OCI-LY7 (cell line): ENCODE results near the gene LCP1. TPM values are rescaled to one million over a fixed set of nuclear protein-coding genes. Genes with fewer than 3 reads are reported as not detected.
A peak's percentile ranks its signal among the peaks of the same experiment; 100 is the strongest.

Source experiments
- BruUV-seq: library from RNA; stranded (reverse); fragments of 400-500 nt; replicated peaks from 2 replicates; lab custom pipeline; 2021; lab: Mats Ljungman, UMichigan
- CTCF ChIA-PET: fragments of 300-600 bp; sonication (Branson Sonifier 250); formaldehyde crosslinking; loops from one replicate; lab custom pipeline; 2022; ENCODE audit warnings: antibody characterized with exemption; ENCODE audit not compliant: unreplicated experiment; lab: Charles Lee
- POLR2A ChIA-PET: fragments of 300-600 bp; sonication (Branson Sonifier 250); formaldehyde crosslinking; loops from one replicate; lab custom pipeline; 2022; ENCODE audit warnings: antibody characterized with exemption; lab: Charles Lee
- DNase-seq: peaks from one replicate; pipeline ENCODE4 v3.0.0-alpha.2; 2015; ENCODE audit warnings: low spot score
- H2AFZ ChIP-seq: fragments of 200-600 bp; sonication (generic), shearing (Covaris generic); 2 replicates; pipeline ENCODE4 v1.6.1; 2014; ENCODE audit warnings: mild to moderate bottlenecking, antibody characterized with exemption, low read length, moderate library complexity
- H3K27ac ChIP-seq: fragments of 200-600 bp; sonication (generic); 2 replicates; pipeline ENCODE4 v1.5.1; 2014; ENCODE audit warnings: mixed run types, low read depth, mild to moderate bottlenecking, moderate library complexity, low read length, inconsistent platforms; ENCODE audit not compliant: poor library complexity, severe bottlenecking
- H3K36me3 ChIP-seq: fragments of 200-600 bp; sonication (generic); 2 replicates; pipeline ENCODE4 v1.6.1; 2014; ENCODE audit warnings: mild to moderate bottlenecking, antibody characterized with exemption, low read length, moderate library complexity, mixed read lengths; ENCODE audit not compliant: insufficient read depth
- H3K4me1 ChIP-seq: fragments of 200-600 bp; sonication (generic); 2 replicates; pipeline ENCODE4 v1.5.1; 2014; ENCODE audit warnings: mild to moderate bottlenecking, low read length; ENCODE audit not compliant: insufficient read depth, poor library complexity, severe bottlenecking
- H3K4me2 ChIP-seq: fragments of 200-600 bp; sonication (generic); 2 replicates; pipeline ENCODE4 v1.6.1; 2014; ENCODE audit warnings: mild to moderate bottlenecking, low read length
- H3K4me3 ChIP-seq: fragments of 200-600 bp; sonication (generic); 2 replicates; pipeline ENCODE4 v1.5.1; 2014; ENCODE audit warnings: mild to moderate bottlenecking, low read depth, low read length; ENCODE audit not compliant: poor library complexity, severe bottlenecking
- H3K79me2 ChIP-seq: fragments of 200-600 bp; sonication (generic); 2 replicates; pipeline ENCODE4 v1.6.1; 2016; ENCODE audit warnings: low read depth, mild to moderate bottlenecking, low read length, moderate library complexity, mixed read lengths; ENCODE audit not compliant: insufficient read depth
- H3K9me2 ChIP-seq: fragments of 200-600 bp; sonication (generic); 2 replicates; pipeline ENCODE4 v1.6.1; 2016; ENCODE audit warnings: mild to moderate bottlenecking, low read length, mixed read lengths; ENCODE audit not compliant: insufficient read depth
- H3K9me3 ChIP-seq: fragments of 200-600 bp; sonication (generic); 2 replicates; pipeline ENCODE4 v1.6.1; 2014; ENCODE audit warnings: mild to moderate bottlenecking, mixed run types, low read length, mixed read lengths
- H4K20me1 ChIP-seq: fragments of 200-600 bp; sonication (generic); 2 replicates; pipeline ENCODE4 v1.6.1; 2014; ENCODE audit warnings: mild to moderate bottlenecking, antibody characterized with exemption, low read length, moderate library complexity, mixed read lengths; ENCODE audit not compliant: insufficient read depth
- EZH2phosphoT487 ChIP-seq: fragments of 200-600 bp; sonication (generic); IDR thresholded peaks from 2 replicates; pipeline ENCODE4 v1.6.1; 2018; ENCODE audit warnings: low read depth, borderline replicate concordance, mild to moderate bottlenecking, mixed run types, antibody characterized with exemption, low read length, moderate library complexity, mixed read lengths
- intact Hi-C: fragments of 100-400 bp; cut with micrococcal nuclease; formaldehyde crosslinking; loops from one replicate; pipeline ENCODE4 v1.10.0; 2022; ENCODE audit not compliant: unreplicated experiment
- total RNA-seq, 2 experiments: library from RNA; depleted of rRNA in 1 of 2; stranded (reverse); fragments of >200 nt in 1 of 2; shearing (Covaris generic) in 1 of 2; gene quantifications; 2 replicates each; pipeline ENCODE4 v1.2.3, GENCODE V29; 2014 to 2022
- TF ChIP-seq, protein P1 (sequence below): fragments of 200-600 bp; sonication (generic); conservative IDR thresholded peaks from 2 replicates; pipeline ENCODE4 v1.5.1; 2014; ENCODE audit warnings: mild to moderate bottlenecking, antibody characterized with exemption, low read length, moderate library complexity, mixed read lengths

The LCP1 gene
- total RNA-seq, 2 experiments from 2014 or later: 292 to 565 TPM

DNA sequence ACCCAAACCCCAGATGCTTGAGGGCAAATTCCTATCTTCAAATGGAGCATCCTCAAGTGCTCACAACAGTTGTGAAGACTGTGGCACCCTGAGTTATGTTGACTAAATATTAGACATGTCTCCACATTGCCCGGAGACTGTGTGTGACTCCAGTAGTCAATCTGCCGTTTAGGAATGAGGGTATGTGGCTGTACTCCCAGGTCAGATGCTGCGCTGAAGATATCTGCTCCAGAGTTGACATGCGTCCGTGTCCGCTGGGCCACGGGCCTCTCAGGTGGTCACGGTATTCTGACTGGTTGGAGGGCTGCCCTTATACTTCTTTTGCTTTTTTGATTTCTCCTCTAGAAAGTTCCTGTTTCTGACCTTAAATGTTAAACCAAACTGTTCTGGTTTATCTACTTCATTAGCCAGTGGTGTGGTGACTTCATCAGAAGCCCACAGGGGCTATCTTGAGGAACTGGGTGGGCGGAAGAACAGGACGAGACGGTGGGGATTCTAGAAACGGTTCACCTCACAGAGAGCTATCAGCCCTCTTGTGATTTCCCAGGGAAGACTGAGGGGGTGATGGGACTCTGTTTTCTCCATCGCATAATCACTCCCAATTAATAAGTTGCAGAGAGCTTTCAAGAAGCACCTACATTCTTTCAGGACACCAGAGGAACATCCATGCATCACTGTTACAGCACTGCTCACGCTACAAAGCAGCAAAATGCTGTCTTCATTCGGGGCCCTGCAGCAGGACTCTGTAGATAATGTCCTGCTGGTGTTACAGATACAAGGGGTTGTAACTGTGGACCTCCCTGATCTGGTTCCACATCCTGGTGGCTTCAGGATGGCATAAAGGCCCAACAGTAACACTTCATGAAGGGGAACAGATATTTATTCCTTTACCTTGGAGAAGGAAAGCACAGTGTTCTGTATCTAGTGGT, 1.3 kb upstream of the LCP1 start:
- no TSS peak for BruUV-seq
- Histone ChIP-seq H3K79me2 (peaks cover 55% of the 10 kb centered on the region), H3K4me3 (peak overlapping the region; percentile 92), H3K9me3 (no peaks in the 10 kb centered on the region), H3K4me1 (peaks cover 42% of the 10 kb centered on the region), H3K27ac (peak overlapping the region; percentile 92), H3K36me3 (peaks cover 24% of the 10 kb centered on the region), H4K20me1 (peaks cover 15% of the 10 kb centered on the region), H3K4me2 (peak overlapping the region; percentile 89), H2AFZ (peak overlapping the region; percentile 93), H3K9me2 (no peaks in the 10 kb centered on the region)
- DNase-seq: peak; percentile 43
- CTCF ChIA-PET: no interaction called here
- POLR2A ChIA-PET: interaction anchor here (0.6 to 5.5 kb wide), 6 partner anchors 11 to 437 kb away, joined by 3 to 37 read pairs (median 3); no protein-coding TSS in a partner anchor
- TF ChIP-seq, protein P1, sequence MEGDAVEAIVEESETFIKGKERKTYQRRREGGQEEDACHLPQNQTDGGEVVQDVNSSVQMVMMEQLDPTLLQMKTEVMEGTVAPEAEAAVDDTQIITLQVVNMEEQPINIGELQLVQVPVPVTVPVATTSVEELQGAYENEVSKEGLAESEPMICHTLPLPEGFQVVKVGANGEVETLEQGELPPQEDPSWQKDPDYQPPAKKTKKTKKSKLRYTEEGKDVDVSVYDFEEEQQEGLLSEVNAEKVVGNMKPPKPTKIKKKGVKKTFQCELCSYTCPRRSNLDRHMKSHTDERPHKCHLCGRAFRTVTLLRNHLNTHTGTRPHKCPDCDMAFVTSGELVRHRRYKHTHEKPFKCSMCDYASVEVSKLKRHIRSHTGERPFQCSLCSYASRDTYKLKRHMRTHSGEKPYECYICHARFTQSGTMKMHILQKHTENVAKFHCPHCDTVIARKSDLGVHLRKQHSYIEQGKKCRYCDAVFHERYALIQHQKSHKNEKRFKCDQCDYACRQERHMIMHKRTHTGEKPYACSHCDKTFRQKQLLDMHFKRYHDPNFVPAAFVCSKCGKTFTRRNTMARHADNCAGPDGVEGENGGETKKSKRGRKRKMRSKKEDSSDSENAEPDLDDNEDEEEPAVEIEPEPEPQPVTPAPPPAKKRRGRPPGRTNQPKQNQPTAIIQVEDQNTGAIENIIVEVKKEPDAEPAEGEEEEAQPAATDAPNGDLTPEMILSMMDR: no peak
- TF ChIP-seq EZH2phosphoT487: no peak
- intact Hi-C loops: loop anchor here (5.0 kb wide), 3 partner anchors 369 to 841 kb away; partner anchors contain the start of genes LRCH1 and TPT1

DNA sequence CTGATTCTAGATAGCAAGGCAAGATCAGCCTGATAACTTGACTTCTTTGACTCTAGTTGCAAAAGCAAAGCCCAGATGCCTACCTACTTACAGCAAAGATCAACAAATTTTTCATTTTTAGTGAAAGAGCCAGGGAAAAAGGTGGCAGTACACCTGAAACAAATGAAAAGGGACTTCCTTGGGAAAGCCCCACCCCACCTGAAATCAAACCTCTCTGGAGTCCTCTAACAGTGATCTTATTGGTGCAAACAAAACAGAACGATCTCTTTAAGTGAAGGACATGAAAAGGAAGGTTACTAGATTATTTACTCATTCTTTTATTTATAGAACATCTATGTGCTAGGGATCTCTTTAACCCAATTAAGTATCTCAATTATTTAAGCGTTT, 507 bp upstream of the LCP1 start:
- DNase-seq: no peak
- BruUV-seq: TSS peak; percentile 95
- CTCF ChIA-PET: no interaction called here

More for the DNA sequence above, 507 bp upstream of the LCP1 start:
- Histone ChIP-seq H3K27ac (peak overlapping the region; percentile 92), H3K36me3 (peaks cover 32% of the 10 kb centered on the region), H3K4me1 (peaks cover 50% of the 10 kb centered on the region), H3K9me2 (no peaks in the 10 kb centered on the region), H3K4me3 (peak overlapping the region; percentile 92), H2AFZ (peak overlapping the region; percentile 93; the same call in 1 of the 2 replicates), H4K20me1 (peaks cover 23% of the 10 kb centered on the region), H3K9me3 (no peaks in the 10 kb centered on the region), H3K79me2 (peaks cover 63% of the 10 kb centered on the region), H3K4me2 (peak overlapping the region; percentile 89)
- POLR2A ChIA-PET: interaction anchor here (0.6 to 5.5 kb wide), 8 partner anchors 11 to 213 kb away, joined by 3 to 37 read pairs (median 3); no protein-coding TSS in a partner anchor
- intact Hi-C loops: loop anchor here (1.0 to 5.0 kb wide), 4 partner anchors 130 to 840 kb away; partner anchors contain the start of genes LRCH1, TPT1 and ZC3H13
- TF ChIP-seq, protein P1: no peak
- TF ChIP-seq EZH2phosphoT487: no peak
